DMS53 treated with DMSO at 0.1 percent for 48 hours (cell line): Measurements from ENCODE around the gene HES4.

Experiments
- DNase-seq: peaks from one replicate; lab custom pipeline; 2025; ENCODE audit not compliant: unreplicated experiment; lab: John Stamatoyannopoulos, UW

The HES4 gene

GRCh38 chr1:969260-969855 lies 30.5 kb downstream of the HES4 start:
- no peak for DNase-seq

- no peak for DNase-seq
These were observed 32.2 kb downstream of the HES4 start for GRCh38 chr1:967466-968343.

- peak; percentile 45 for DNase-seq
These were observed 33.1 kb downstream of the HES4 start for GRCh38 chr1:966704-967300.

GRCh38 chr1:966135-966703 lies 33.7 kb downstream of the HES4 start, which contains the start of gene PLEKHN1:
TSS of gene PLEKHN1 (plus strand) at chr1:966482. CDS start at chr1:966532, 50 bp downstream.
- DNase-seq, result peak; percentile 53

- DNase-seq, result no peak
These were observed 34.3 kb downstream of the HES4 start for GRCh38 chr1:965526-966134.

GRCh38 chr1:964691-965525 lies 35.0 kb downstream of the HES4 start:
- DNase-seq, result no peak

- DNase-seq, result no peak
These were observed 36.0 kb downstream of the HES4 start for GRCh38 chr1:963746-964525.

GRCh38 chr1:963301-963651 lies 36.6 kb downstream of the HES4 start:
- no peak for DNase-seq

- no peak for DNase-seq
These were observed 37.3 kb downstream of the HES4 start for GRCh38 chr1:962381-963300.

- DNase-seq, result no peak
These were observed 38.7 kb downstream of the HES4 start for GRCh38 chr1:961132-961669.

- DNase-seq, result peak; percentile 28
These were observed 39.4 kb downstream of the HES4 start, which contains the start of gene KLHL17 for GRCh38 chr1:960363-961131. TSS of gene KLHL17 (plus strand) at chr1:960584. CDS start at chr1:960694, 110 bp downstream.

GRCh38 chr1:959731-960362 lies 40.0 kb downstream of the HES4 start:
- no peak for DNase-seq

GRCh38 chr1:958823-959730 lies 40.8 kb downstream of the HES4 start, which contains the start of gene NOC2L:
TSS of gene NOC2L (minus strand) at chr1:959256. CDS start at chr1:959240, 16 bp downstream.
- DNase-seq, result peak; percentile 63

GRCh38 chr1:956636-957035 lies 43.3 kb downstream of the HES4 start:
- DNase-seq, result no peak

GRCh38 chr1:955474-955873 lies 44.4 kb downstream of the HES4 start:
- no peak for DNase-seq

GRCh38 chr1:954927-955326 lies 45.0 kb downstream of the HES4 start:
- DNase-seq, result no peak
